ENCODE data around the gene TNNT3. TPM values are rescaled to one million over a fixed set of nuclear protein-coding genes. Genes with fewer than 3 reads are reported as not detected.

Gene TNNT3
- total RNA-seq, 4 donors from 2014 or later = 3.2 to 60.6 (median 29.3) TPM; not detected in 1

DNA sequence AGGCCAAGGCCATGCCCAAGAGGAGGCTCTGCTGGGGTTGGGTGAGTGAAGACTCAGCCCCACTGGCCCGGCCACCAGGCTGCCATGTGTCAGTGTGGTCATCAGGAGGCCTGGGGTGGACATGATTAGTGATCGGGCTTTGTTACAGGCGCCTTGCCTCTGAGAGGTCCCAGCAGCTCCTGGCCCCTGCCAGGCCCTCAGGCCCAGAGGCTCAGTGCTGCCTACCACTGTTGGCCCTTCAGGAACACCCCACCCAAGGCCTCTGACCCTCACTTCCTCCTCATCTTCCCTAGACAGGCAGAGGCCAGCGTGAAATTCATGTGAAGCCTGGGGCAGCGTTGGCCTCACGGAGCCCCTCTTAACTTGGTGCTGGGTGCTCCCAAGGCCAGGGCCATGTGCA lies 29.8 kb downstream of the TNNT3 start:
- no peaks in the 10 kb centered on the region for H3K36me3 ChIP-seq
- no peak overlapping the region for H3K27ac ChIP-seq
- no peaks in the 10 kb centered on the region for H3K4me1 ChIP-seq
- H3K9me3 ChIP-seq = no peaks in the 10 kb centered on the region
- intact Hi-C loops (cut with DNase I; ENCODE audit: low total_unique reads) = loop anchor here (10.0 kb wide), 1 partner anchor 55 kb away; the partner anchor contains the start of gene PRR33
- DNase-seq = no peak
- no peaks in the 10 kb centered on the region for H3K27me3 ChIP-seq
- TF ChIP-seq POLR2A (IDR thresholded peaks at IDR 0.05) = no peak
- TF ChIP-seq, protein P1, sequence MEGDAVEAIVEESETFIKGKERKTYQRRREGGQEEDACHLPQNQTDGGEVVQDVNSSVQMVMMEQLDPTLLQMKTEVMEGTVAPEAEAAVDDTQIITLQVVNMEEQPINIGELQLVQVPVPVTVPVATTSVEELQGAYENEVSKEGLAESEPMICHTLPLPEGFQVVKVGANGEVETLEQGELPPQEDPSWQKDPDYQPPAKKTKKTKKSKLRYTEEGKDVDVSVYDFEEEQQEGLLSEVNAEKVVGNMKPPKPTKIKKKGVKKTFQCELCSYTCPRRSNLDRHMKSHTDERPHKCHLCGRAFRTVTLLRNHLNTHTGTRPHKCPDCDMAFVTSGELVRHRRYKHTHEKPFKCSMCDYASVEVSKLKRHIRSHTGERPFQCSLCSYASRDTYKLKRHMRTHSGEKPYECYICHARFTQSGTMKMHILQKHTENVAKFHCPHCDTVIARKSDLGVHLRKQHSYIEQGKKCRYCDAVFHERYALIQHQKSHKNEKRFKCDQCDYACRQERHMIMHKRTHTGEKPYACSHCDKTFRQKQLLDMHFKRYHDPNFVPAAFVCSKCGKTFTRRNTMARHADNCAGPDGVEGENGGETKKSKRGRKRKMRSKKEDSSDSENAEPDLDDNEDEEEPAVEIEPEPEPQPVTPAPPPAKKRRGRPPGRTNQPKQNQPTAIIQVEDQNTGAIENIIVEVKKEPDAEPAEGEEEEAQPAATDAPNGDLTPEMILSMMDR (IDR thresholded peaks at IDR 0.05) = no peak
- no peak overlapping the region for H3K4me3 ChIP-seq

DNA sequence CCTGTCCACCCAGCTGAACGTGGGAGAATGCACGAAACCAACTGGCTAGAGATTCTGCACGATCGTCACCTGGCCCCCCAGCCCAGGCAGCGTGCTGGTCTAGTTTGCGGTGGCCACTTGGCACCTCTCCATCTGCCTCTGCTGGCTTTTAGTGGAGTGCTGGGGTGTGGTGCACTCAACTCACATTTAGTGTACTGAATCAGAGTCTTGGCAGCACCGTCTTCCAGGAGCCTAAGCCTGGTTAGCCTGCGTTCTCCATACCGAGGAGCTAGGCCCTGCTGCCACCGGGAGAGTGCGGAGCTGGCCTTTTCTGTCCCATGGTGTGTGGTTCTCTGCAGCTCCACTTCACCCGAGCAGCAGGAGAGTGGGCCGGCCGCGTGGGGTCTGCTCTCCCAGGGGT lies 30.4 kb downstream of the TNNT3 start:
- intact Hi-C loops (cut with DNase I; ENCODE audit: low total_unique reads) = loop anchor here (10.0 kb wide), 1 partner anchor 55 kb away; the partner anchor contains the start of gene PRR33
- Histone ChIP-seq H3K27me3 (no peaks in the 10 kb centered on the region), H3K9me3 (no peaks in the 10 kb centered on the region), H3K4me3 (no peak overlapping the region), H3K27ac (no peak overlapping the region), H3K4me1 (no peaks in the 10 kb centered on the region), H3K36me3 (no peaks in the 10 kb centered on the region)
- DNase-seq = no peak
- no peak for TF ChIP-seq POLR2A (IDR thresholded peaks at IDR 0.05)
- TF ChIP-seq, protein P1 (IDR thresholded peaks at IDR 0.05) = no peak

DNA sequence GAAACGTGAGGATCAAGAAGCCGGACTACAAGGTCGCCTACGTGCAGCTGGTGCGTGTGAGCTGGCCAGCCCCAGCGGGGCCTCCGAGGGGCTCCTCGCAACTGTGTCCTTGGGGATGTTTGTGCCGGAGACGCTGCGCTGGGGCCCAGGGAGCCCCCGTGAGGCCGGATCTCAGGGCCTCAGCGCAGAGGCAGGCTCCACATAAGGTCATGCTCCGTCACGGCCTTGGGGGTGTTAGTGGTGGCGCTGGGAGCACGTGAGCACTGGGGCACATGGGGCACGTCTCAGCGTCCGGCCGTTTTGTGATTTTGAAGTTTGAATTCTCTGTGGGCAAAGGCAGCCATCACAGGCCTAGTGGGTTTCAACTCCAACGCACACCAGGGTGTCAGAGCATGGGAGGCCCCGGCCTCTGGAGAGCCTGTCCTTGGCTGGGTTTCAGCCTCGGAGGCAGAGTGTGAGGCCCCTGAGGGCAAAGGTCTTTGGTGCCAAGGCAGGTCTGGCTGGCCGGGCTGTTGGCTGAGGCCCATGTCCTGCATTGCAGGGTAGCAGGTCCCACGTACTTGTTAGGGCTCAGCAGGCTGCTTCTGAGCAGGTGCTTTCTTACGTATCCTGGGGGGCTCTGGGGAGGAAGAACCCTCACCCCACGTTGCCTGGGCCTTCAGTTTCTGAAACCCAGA lies 33.4 kb downstream of the TNNT3 start:
- TF ChIP-seq POLR2A (IDR thresholded peaks at IDR 0.05) = no peak
- TF ChIP-seq, protein P1 (IDR thresholded peaks at IDR 0.05) = no peak
- Histone ChIP-seq H3K27me3 (no peaks in the 10 kb centered on the region), H3K36me3 (no peaks in the 10 kb centered on the region), H3K27ac (no peak overlapping the region), H3K9me3 (no peaks in the 10 kb centered on the region), H3K4me3 (no peak overlapping the region), H3K4me1 (no peaks in the 10 kb centered on the region)
- DNase-seq = peak in 1 of 2 donors; percentile 5
- intact Hi-C loops (cut with DNase I; ENCODE audit: low total_unique reads) = no loop called here

DNA sequence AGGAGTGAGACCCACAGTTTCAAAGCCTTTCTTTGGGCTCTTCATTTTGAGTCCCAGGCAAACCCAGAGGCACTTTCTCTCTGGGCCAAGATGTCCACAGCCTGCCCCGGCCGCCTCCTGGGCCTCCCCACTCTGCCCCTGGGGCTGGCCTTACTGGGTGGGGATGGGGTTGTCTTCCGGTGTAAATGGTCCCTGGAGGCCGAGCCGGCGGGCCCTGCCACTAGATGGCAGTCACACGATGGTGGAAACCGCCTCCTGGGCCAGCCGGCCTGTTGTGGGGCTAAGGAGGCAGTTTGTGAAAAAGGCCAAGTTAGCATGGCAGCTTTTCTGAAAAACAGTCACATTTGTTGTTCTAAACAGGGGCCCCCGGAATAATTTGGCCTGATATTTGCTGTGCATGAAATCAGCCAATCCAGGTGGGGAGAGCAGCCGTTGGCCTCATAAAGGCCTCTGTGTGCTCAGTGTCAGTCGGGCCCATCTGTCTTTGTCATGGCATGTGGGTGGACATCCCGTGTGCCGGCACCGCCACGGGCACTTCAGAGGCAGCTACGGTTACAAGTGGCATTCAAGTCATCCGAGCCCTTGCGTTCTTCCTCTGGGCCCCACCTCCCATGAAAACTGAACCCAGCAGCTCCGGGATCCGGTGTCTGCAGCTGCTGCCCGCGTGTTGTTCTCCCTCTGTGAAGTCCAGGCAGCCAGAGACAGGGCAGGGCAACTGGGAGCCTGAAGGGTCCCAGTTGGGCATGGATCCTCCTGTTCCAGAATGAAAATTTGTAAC lies 34.2 kb downstream of the TNNT3 start:
- no peak overlapping the region for H3K27ac ChIP-seq
- no peaks in the 10 kb centered on the region for H3K9me3 ChIP-seq
- no peak overlapping the region for H3K4me3 ChIP-seq
- DNase-seq = peak in 1 of 2 donors; percentile 16
- no peaks in the 10 kb centered on the region for H3K36me3 ChIP-seq
- TF ChIP-seq, protein P1 (IDR thresholded peaks at IDR 0.05) = peak in 2 of 4 experiments; percentile 20 to 27
- no peak for TF ChIP-seq POLR2A (IDR thresholded peaks at IDR 0.05)
- H3K27me3 ChIP-seq = no peaks in the 10 kb centered on the region
- intact Hi-C loops (cut with DNase I; ENCODE audit: low total_unique reads) = no loop called here
- H3K4me1 ChIP-seq = no peaks in the 10 kb centered on the region

DNA sequence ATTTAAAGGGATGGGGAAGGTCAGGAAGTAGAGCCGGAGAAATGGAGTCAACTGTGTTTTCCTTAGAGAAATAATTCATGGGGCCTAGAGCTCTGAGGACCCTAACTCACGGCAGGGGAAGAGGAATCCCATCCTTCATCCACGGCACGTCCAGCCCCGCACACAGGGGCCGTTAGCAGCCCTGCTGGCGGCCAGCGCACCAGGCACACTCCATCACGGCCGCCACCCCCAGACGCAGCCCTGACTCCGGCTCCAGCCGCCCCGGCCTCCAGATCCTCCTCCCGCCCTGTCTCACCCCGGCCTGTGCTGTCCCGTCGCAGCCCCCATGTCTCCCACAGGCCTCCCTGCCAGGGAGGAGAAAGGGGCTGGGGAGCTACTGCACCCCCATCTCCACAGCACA lies 38.9 kb downstream of the TNNT3 start:
- H3K27me3 ChIP-seq = no peaks in the 10 kb centered on the region
- H3K36me3 ChIP-seq = no peaks in the 10 kb centered on the region
- no peaks in the 10 kb centered on the region for H3K4me1 ChIP-seq
- H3K9me3 ChIP-seq = no peaks in the 10 kb centered on the region
- TF ChIP-seq POLR2A (IDR thresholded peaks at IDR 0.05) = no peak
- TF ChIP-seq, protein P1 (IDR thresholded peaks at IDR 0.05) = no peak
- intact Hi-C loops (cut with DNase I; ENCODE audit: low total_unique reads) = no loop called here
- DNase-seq = no peak
- H3K27ac ChIP-seq = no peak overlapping the region
- H3K4me3 ChIP-seq = no peak overlapping the region

All from uterus (tissue), 4 donors.